Left hindlimb (tissue), 1 donor: ENCODE measurements around the gene PCDHA10.

Source experiments
- DNase-seq: peaks from one replicate; pipeline ENCODE4 v3.0.0-alpha.2; 2018

PCDHA10 gene

DNA sequence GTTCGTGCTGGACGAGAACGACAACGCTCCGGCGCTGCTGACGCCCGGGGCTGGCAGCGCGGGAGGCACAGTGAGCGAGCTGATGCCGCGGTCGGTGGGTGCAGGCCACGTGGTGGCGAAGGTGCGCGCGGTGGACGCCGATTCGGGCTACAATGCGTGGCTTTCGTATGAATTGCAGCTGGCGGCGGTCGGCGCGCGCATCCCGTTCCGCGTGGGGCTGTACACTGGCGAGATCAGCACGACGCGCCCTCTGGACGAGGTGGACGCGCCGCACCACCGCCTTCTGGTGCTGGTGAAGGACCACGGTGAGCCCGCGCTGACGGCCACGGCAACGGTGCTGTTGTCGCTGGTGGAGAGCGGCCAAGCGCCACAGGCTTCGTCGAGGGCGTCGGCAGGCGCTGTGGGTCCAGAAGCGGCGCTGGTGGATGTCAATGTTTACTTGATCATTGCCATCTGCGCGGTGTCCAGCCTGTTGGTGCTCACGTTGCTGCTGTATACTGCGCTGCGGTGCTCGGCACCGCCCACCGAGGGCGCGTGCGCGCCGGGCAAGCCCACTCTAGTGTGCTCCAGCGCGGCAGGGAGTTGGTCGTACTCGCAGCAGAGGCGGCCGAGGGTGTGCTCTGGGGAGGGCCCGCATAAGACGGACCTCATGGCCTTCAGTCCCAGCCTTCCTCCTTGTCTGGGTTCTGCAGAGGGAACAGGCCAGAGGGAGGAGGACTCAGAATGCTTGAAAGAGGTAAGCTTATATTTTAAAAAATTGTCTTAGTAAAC lies 28.4 kb downstream of the PCDHA10 start:
- no peak for DNase-seq

GRCh38 chr5:140916325-140916724 lies 60.6 kb downstream of the PCDHA10 start:
- DNase-seq, result no peak
